ENCODE measurements around the gene MYL11.
"Not testable (repeated sequence)": the region's sequence is repeated elsewhere in the genome, so short reads cannot be mapped to it uniquely, and the experiment has no call there.

GRCh38 chr16:30335028-30335597, 39.5 kb upstream of the MYL11 start:
- TF ChIP-seq CTCF (conservative IDR thresholded peaks at IDR 0.05 in 1 of 2, IDR thresholded peaks at IDR 0.05 in 1 of 2; ENCODE audit: extremely low read depth in 1 of 2, insufficient read depth in 1 of 2, low read depth in 1 of 2, low read length in 2 of 2); EZH2 (IDR thresholded peaks at IDR 0.05; ENCODE audit: borderline replicate concordance, low read length): not testable (repeated sequence)
